Activated T-cell treated with anti-CD3 and anti-CD28 coated beads, Interleukin-2, amount 50 U/mL, for 24 hours (primary cell): Measurements from ENCODE around the gene RIN3.
"Not testable (repeated sequence)": the region's sequence is repeated elsewhere in the genome, so short reads cannot be mapped to it uniquely, and the experiment has no call there.

Experiments used
- DNase-seq: peaks from one replicate; pipeline ENCODE4 v3.0.0-alpha.2; 2020
- H3K27ac Mint-ChIP-seq: 2 replicates; pipeline ENCODE4 v1.8.0; 2020; ENCODE audit warnings: mild to moderate bottlenecking, mixed read lengths
- H3K27me3 Mint-ChIP-seq: 2 replicates; pipeline ENCODE4 v1.8.0; 2020; ENCODE audit warnings: mixed read lengths
- H3K36me3 Mint-ChIP-seq: 2 replicates; pipeline ENCODE4 v1.8.0; 2020; ENCODE audit warnings: low read depth, mixed read lengths
- H3K4me1 Mint-ChIP-seq: 2 replicates; pipeline ENCODE4 v1.8.0; 2020; ENCODE audit warnings: low read depth, mixed read lengths
- H3K4me3 Mint-ChIP-seq: 2 replicates; pipeline ENCODE4 v1.8.0; 2020; ENCODE audit warnings: mild to moderate bottlenecking, moderate library complexity, mixed read lengths
- H3K9me3 Mint-ChIP-seq: 2 replicates; pipeline ENCODE4 v1.8.0; 2020; ENCODE audit warnings: mixed read lengths

The RIN3 gene

DNA sequence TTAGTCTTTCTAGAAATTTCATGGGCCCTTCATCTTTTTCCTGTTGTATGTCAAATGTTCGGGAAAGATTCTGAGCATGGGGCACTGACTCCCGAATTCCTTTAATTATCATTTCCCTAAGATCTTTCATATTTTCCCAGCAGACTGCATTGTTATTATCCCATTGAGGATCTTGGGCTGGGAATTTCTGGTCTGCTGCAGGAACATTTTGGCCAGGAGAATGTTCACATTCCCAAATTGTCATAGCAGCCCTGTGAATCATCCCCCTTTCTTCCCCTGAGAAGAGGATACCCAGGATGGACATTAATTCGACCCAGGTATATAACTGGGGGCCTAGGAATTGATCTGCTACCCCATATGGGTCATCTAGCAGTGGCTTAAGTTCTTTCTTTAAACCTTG is 112.5 kb downstream of the RIN3 start:
- Mint-ChIP-seq H3K36me3 (peaks cover 54% of the 10 kb centered on the region), H3K4me1 (no peaks in the 10 kb centered on the region), H3K4me3 (no peak overlapping the region), H3K9me3 (peaks cover 42% of the 10 kb centered on the region), H3K27ac (no peak overlapping the region), H3K27me3 (no peaks in the 10 kb centered on the region)
- no peak for DNase-seq

DNA sequence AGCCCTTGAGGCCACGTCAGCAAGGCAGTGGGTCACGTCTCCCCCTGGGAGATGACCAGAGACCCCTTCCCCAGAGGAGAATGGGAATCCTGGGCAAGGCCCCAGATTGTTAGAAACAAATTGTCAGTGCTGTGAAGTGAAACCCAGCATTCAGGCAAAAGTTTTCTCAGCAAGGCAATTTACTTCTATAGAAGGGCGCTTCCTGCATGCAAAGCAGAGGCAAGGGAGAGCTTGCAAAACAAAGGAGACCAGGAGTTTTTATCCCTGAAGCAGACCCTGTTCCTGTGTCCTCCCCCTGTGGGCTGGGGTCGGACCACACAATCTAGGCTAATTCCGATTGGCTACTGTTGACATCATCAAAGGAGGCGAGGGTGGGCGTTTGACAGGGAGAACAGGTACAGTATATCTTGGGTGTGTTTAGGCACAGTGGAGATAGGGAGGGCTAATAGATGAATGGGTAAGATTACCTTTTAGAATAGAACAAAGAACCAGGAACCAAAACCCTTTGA is 114.2 kb downstream of the RIN3 start:
- H3K27me3 Mint-ChIP-seq = no peaks in the 10 kb centered on the region
- H3K9me3 Mint-ChIP-seq = peaks cover 28% of the 10 kb centered on the region
- peaks cover 39% of the 10 kb centered on the region for H3K36me3 Mint-ChIP-seq
- H3K27ac Mint-ChIP-seq = no peak overlapping the region
- peaks cover 3% of the 10 kb centered on the region for H3K4me1 Mint-ChIP-seq
- DNase-seq = no peak
- H3K4me3 Mint-ChIP-seq = no peak overlapping the region

DNA sequence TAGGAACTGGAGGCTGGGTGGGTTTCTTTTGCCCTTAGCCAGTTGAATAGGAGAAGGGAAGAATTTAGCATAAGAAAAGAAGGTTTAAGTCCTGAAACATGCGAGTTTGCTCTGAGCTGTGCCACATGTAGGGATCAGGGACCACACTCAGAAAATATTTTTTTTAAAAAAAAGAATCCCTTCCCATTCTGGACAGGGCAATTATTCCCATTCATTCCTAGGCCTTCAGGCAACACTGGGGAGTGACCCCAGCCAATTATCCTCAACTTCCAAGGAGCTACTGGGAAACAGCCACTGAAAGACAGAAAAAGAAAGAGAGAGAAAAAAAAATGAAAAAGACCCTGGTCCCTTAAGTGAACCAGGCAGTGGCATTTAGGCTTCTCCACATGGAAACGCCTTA is 115.1 kb downstream of the RIN3 start:
- no peak for DNase-seq
- Mint-ChIP-seq H3K4me3 (no peak overlapping the region), H3K4me1 (peaks cover 8% of the 10 kb centered on the region), H3K27me3 (no peaks in the 10 kb centered on the region), H3K9me3 (peaks cover 28% of the 10 kb centered on the region), H3K27ac (no peak overlapping the region), H3K36me3 (peaks cover 35% of the 10 kb centered on the region)

DNA sequence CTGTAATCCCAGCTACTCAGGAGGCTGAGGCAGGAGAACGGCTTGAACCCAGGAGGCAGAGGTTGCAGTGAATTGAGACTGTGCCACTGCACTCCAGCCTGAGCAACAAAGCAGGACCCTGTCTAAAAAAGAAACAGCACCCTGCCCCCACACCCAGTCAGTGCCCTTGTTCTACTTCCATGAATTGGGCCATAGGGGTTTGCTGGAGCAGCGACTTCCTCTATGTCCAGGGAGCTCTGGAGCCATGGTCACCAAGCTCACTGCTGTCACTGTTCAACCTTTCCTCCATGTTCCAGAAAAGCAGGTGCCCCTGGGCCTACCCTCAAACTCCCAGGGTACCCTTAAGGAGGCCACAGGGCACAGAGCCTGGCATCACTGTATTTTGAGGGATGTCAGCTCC is 116.8 kb downstream of the RIN3 start:
- no peak for DNase-seq
- no peaks in the 10 kb centered on the region for H3K27me3 Mint-ChIP-seq
- H3K9me3 Mint-ChIP-seq = peaks cover 21% of the 10 kb centered on the region
- no peak overlapping the region for H3K27ac Mint-ChIP-seq
- peaks cover 27% of the 10 kb centered on the region for H3K36me3 Mint-ChIP-seq
- peaks cover 8% of the 10 kb centered on the region for H3K4me1 Mint-ChIP-seq
- H3K4me3 Mint-ChIP-seq = no peak overlapping the region

DNA sequence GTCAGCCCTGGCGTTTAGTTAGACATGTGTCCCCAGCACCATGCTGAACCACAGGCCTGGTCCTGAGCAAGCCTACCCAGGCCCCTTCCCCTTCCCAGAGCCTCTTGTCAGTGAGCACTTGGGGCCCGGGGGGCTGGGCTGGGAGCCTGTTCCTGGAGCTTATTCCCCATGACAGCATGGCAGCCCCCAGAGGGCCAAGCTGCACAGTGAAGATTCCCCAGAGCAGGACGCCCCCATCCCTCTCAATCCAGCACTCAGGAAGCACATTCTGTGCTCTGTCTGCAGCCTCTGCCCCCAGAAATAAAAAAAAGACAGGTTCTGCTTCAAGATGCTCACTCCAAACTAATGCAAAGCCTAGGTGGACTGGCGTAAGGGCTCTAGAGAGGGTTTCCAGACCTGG is 117.5 kb downstream of the RIN3 start:
- DNase-seq = no peak
- Mint-ChIP-seq H3K4me1 (peaks cover 8% of the 10 kb centered on the region), H3K9me3 (peaks cover 17% of the 10 kb centered on the region), H3K36me3 (peaks cover 22% of the 10 kb centered on the region), H3K4me3 (no peak overlapping the region), H3K27me3 (no peaks in the 10 kb centered on the region), H3K27ac (no peak overlapping the region)

DNA sequence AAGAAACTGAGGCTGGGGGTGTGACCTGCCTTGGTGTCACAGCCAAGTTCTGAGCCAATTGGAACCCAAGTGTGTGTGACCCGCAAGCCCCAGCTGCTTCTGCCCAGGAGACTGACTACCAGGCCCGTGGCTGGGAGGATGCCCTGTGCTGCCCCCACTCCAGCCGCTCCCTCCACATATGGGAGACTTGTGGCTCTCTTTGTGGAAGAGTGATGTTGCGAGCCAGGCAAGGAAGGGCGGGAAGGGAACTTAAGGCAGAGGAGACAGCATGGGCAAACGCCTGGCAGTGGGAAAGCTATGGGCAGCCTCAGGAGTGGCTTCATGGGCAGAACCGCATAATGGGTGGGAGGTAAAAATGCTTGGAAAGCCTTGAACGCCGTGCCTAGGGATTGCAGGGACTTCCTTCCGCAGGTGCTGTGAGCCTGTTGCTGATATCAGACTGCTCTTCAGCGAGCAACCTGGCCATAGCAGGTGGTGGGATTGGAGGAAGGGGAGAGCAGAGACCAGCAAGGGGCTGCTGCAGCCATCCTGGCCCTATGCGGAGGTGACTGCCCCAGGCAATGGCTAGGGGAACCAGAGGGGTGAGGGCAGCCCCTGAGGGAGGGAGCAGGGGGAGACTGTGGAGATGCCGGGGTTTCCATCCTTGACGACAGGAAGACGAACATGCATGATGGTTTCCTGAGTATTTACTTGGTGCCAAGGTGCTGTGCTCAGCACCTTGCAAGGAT is 119.1 kb downstream of the RIN3 start:
- H3K27ac Mint-ChIP-seq = peak overlapping the region; percentile 41
- DNase-seq = no peak
- H3K4me1 Mint-ChIP-seq = peaks cover 8% of the 10 kb centered on the region
- H3K9me3 Mint-ChIP-seq = peaks cover 4% of the 10 kb centered on the region
- H3K36me3 Mint-ChIP-seq = peaks cover 7% of the 10 kb centered on the region
- no peak overlapping the region for H3K4me3 Mint-ChIP-seq
- no peaks in the 10 kb centered on the region for H3K27me3 Mint-ChIP-seq

DNA sequence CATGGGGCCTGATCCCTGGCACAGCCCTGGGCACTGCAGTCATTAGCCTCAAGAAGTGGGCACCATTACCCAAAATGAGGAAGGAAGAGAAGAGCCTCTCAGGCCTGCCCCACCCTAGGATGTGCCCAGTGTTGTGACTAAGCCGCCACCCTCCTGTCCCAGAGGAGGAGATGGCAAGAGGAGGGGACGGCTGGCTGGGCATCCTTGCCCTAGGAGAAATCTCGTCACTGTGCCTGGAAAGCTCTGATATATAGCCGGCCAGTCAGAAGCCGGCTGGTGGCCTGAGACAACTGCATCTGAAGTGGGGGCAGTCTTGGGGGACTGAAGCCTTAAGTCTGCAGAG is 119.7 kb downstream of the RIN3 start:
- DNase-seq = no peak
- Mint-ChIP-seq H3K4me1 (peaks cover 8% of the 10 kb centered on the region), H3K4me3 (no peak overlapping the region), H3K36me3 (peaks cover 5% of the 10 kb centered on the region), H3K9me3 (no peaks in the 10 kb centered on the region), H3K27ac (peak overlapping the region; percentile 41), H3K27me3 (no peaks in the 10 kb centered on the region)

DNA sequence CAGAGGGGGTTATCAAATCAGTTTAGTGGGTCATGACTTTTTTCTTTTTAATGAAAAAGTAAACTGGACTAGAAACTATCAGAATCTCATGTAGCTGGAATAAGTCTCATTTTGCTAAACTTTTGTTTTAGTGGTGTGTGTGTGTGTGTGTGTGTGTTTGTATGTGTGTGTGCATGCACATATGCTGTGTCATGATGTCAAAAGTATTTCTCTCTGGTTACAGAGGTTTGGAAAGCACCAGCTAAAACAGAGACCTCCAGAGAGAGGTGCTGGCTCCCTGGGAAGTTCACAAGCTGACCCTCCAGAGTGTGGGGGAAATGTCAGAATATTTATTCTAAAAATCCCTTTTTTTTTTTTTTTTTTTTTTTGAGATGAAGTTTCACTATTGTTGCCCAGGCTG is 120.1 kb downstream of the RIN3 start:
- Mint-ChIP-seq H3K9me3 (no peaks in the 10 kb centered on the region), H3K27ac (peak overlapping the region; percentile 41), H3K4me3 (no peak overlapping the region), H3K27me3 (no peaks in the 10 kb centered on the region), H3K36me3 (peaks cover 5% of the 10 kb centered on the region), H3K4me1 (peaks cover 8% of the 10 kb centered on the region)
- DNase-seq = no peak

DNA sequence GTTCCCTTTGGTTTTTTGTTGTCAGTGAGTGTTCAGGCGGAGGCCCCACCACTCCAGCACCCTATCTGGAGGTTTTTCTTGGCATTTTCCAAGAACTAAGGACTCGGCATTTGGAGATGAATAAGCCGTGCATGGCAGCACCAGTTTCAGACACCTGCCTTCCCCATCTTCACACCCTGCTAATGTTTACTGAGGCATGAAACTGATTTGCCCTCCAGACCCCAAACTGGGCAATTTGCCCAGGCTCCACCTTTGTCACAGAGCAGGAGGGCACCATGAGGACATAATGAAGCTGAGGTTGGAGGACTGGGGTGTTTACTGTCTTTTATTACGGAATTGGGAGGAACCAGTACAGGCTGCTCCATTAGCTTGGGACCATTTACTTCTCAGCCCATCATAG is 121.5 kb downstream of the RIN3 start:
- H3K27ac Mint-ChIP-seq = no peak overlapping the region

DNA sequence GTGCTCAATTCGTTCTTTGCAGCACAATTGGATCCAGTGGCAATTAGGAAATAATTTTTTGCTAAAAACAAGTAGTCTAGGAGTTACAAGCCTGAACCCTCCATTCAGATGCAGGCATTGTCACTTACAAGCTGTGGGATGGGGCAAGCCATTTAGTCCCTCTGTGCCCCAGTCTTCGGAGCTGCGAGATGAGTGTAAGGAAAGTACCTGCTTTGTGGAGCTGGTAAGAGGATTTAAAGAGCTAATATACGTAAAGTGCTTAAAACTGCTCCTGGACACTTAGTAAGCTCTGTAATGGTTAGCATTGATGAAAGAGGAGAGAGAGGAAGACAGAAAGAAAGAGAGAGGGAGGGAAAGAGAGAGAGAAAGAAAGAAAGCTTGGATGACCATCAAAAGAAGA is 122.3 kb downstream of the RIN3 start:
- no peak for DNase-seq
- no peaks in the 10 kb centered on the region for H3K27me3 Mint-ChIP-seq
- H3K4me1 Mint-ChIP-seq = peaks cover 8% of the 10 kb centered on the region
- no peak overlapping the region for H3K4me3 Mint-ChIP-seq
- H3K36me3 Mint-ChIP-seq = peaks cover 5% of the 10 kb centered on the region
- H3K27ac Mint-ChIP-seq = no peak overlapping the region
- H3K9me3 Mint-ChIP-seq = no peaks in the 10 kb centered on the region

More for the DNA sequence above, 121.5 kb downstream of the RIN3 start:
- Mint-ChIP-seq H3K36me3 (peaks cover 5% of the 10 kb centered on the region), H3K4me1 (peaks cover 8% of the 10 kb centered on the region), H3K4me3 (no peak overlapping the region), H3K27me3 (no peaks in the 10 kb centered on the region), H3K9me3 (no peaks in the 10 kb centered on the region)
- DNase-seq = no peak

DNA sequence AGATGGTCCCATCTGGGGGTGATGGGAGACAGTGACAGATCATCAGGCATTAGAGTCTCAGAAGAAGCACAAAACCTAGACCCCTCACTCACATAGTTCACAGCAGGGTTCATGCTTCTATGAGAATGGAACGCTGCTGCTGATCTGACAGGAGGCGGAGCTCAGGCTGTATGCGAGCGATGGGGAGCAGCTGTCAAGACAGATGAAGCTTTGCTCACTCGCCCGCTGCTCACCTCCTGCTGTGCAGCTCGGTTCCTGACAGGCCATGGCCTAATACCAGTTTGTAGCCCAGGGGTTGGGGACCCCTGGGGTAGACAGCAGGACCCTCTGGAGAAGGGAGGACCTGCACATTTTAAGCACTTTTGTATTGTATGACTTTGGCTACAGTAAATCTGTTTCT is 123.6 kb downstream of the RIN3 start:
- DNase-seq = no peak
- Mint-ChIP-seq H3K27me3 (no peaks in the 10 kb centered on the region), H3K36me3 (peaks cover 9% of the 10 kb centered on the region), H3K4me3 (no peak overlapping the region), H3K27ac (no peak overlapping the region), H3K9me3 (no peaks in the 10 kb centered on the region), H3K4me1 (peaks cover 8% of the 10 kb centered on the region)

DNA sequence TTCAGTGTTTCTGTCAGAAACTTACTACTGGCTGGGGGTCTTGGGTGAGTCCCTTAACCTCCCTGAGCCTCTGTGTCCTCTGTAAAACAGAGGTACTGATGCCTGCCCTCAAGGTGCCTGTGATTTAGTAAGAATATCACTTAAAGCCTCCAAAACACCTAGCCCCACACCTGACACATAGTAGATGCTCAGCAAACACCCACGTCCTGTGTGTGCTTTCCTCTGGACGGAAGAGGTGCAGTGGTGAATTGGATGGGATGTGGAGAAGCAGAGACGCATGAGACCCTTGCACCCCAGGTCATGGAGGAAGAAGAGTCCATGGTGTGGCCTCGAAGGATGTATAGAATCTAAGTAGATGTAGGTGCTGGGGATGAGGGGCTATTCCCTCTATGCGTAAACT is 124.3 kb downstream of the RIN3 start:
- Mint-ChIP-seq H3K27ac (peak overlapping the region; percentile 18), H3K4me1 (peaks cover 4% of the 10 kb centered on the region), H3K4me3 (no peak overlapping the region), H3K27me3 (no peaks in the 10 kb centered on the region), H3K36me3 (peaks cover 15% of the 10 kb centered on the region), H3K9me3 (no peaks in the 10 kb centered on the region)
- DNase-seq = no peak

DNA sequence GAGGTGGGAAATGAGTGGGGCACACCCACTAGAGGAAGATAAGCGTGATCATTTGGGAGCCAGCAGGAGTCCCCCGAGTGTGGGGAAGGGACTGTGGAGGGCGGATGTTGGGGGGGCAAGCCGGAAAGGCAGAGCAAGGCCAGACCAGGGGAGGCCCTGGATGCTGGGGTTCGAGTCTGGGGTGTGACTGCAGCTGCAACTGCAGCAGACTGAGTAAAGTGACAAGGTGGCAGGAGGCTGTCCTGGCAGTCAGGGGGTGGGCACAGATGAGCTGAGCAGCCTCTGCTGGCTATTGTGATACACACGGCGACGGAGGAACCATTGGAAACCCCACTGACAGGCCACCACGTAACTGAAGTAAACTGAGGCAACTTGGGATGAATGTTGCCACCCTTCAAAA is 124.7 kb downstream of the RIN3 start:
- H3K36me3 Mint-ChIP-seq = peaks cover 16% of the 10 kb centered on the region
- H3K27me3 Mint-ChIP-seq = no peaks in the 10 kb centered on the region
- peak overlapping the region; percentile 18 for H3K27ac Mint-ChIP-seq
- H3K4me1 Mint-ChIP-seq = no peaks in the 10 kb centered on the region
- H3K4me3 Mint-ChIP-seq = no peak overlapping the region
- DNase-seq = no peak
- no peaks in the 10 kb centered on the region for H3K9me3 Mint-ChIP-seq

DNA sequence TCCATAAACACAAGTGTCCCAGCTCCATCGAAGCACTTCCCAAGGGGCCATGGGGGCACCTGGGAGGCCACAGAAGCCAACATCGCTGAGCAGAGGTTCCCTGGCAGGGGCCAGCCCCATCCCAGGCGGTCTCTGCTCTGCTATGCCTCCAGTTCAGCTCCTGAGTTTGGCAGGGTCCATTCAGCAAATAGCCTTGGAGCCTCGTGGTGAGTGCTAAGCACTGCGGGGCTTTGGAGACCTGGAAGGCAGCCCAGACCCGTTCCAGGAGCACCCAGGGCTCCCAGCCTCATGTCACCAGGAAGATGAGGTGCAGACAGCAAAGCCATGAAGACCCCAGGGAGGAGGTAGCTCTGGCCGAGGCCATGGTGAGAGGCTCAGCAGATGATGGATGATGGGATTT is 125.3 kb downstream of the RIN3 start:
- H3K4me3 Mint-ChIP-seq = no peak overlapping the region
- no peak overlapping the region for H3K27ac Mint-ChIP-seq
- H3K9me3 Mint-ChIP-seq = no peaks in the 10 kb centered on the region
- H3K4me1 Mint-ChIP-seq = no peaks in the 10 kb centered on the region
- no peaks in the 10 kb centered on the region for H3K27me3 Mint-ChIP-seq
- peaks cover 19% of the 10 kb centered on the region for H3K36me3 Mint-ChIP-seq
- no peak for DNase-seq

DNA sequence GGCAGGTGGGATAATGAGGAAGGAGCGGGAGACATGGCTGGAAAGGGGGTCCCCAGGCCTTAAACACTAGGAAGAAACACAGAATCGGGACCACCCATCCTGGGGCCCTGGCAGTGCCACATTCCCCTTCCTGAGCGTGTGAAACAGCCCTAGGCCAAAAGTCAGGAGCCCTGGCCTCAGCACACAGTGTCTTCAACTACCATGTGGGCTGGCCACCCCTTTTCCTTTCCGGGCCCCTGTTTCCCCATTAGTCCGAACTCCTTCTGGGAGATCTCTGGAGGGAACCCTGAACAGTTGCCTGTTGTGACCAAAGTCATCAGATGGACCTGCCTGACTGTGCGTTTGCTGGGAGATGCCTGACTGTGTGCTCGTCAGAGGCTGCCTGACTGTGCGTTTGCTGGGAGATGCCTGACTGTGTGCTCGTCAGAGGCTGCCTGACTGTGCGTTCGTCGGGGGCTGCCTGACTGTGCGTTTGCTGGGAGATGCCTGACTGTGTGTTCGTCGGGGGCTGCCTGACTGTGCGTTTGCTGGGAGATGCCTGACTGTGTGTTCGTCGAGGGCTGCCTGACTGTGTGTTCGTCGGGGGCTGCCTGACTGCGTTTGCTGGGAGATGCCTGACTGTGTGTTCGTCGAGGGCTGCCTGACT is 126.0 kb downstream of the RIN3 start:
- H3K27ac Mint-ChIP-seq, H3K4me1 Mint-ChIP-seq, H3K27me3 Mint-ChIP-seq, H3K9me3 Mint-ChIP-seq, H3K4me3 Mint-ChIP-seq, DNase-seq: not testable (repeated sequence)
- peaks cover 26% of the 10 kb centered on the region for H3K36me3 Mint-ChIP-seq
